Kidney (tissue), 2 donors: ENCODE data around the gene ABHD16A. TPM values are rescaled to one million over a fixed set of nuclear protein-coding genes. Genes with fewer than 3 reads are reported as not detected.

Experiments used
- microRNA-seq: library from miRNA; unstranded; fragments of <30 nt; microRNA quantifications from one replicate; pipeline ENCODE4 v1.2.0, GENCODE V29; 2020
- polyA plus RNA-seq: library from polyadenylated mRNA; stranded (reverse); fragments of 350-450 nt; fragmentation: Illumina TruSeq; extraction: RNeasy Lipid Tissue Mini Kit (QIAGEN cat#74804); gene quantifications from one replicate; pipeline ENCODE4 v1.2.3, GENCODE V29; 2014; ENCODE audit warnings: low read depth, low replicate concordance; ENCODE audit not compliant: insufficient read depth
- total RNA-seq: library from RNA; stranded (reverse); fragmentation: NEBNext Ultra II Directional; extraction: Animal tissue kit (Norgen Biotek cat#: 25700); gene quantifications from one replicate; pipeline ENCODE4 v1.2.1, GENCODE V29; 2021
- donor health status: DM: yes; HTN: yes; CAD: no.

Gene ABHD16A
- total and polyA plus RNA-seq, 2 donors from 2014 or later = 48.7 to 50.2 TPM

Small RNAs within 50 kb of the gene (microRNA-seq; reads per million reads assigned to microRNA genes)
- not detected for gene MIR4646

Other genes starting within 250 kb of the ABHD16A start
Only the 30 nearest of the 39 such genes appear.
- gene ATP6V1G2, start 156.7 kb downstream of the ABHD16A start, total RNA-seq = 1.2 TPM
- 6.0 TPM for gene ATP6V1G2, start 156.7 kb downstream of the ABHD16A start, polyA plus RNA-seq
- 20.0 TPM for gene NFKBIL1, start 155.7 kb downstream of the ABHD16A start, total RNA-seq
- 28.2 TPM for gene NFKBIL1, start 155.7 kb downstream of the ABHD16A start, polyA plus RNA-seq
- 0.35 TPM for gene LTA, start 131.0 kb downstream of the ABHD16A start, total RNA-seq
- not detected for gene LTA, start 131.0 kb downstream of the ABHD16A start, polyA plus RNA-seq
- gene TNF, start 127.8 kb downstream of the ABHD16A start, total RNA-seq = 5.4 TPM
- 0.69 TPM for gene TNF, start 127.8 kb downstream of the ABHD16A start, polyA plus RNA-seq
- 18.5 TPM for gene LTB, start 120.9 kb downstream of the ABHD16A start, total RNA-seq
- 6.6 TPM for gene LTB, start 120.9 kb downstream of the ABHD16A start, polyA plus RNA-seq
- 31.5 TPM for gene LST1, start 117.0 kb downstream of the ABHD16A start, total RNA-seq
- 14.8 TPM for gene LST1, start 117.0 kb downstream of the ABHD16A start, polyA plus RNA-seq
- gene NCR3, start 110.3 kb downstream of the ABHD16A start, total RNA-seq = 0.82 TPM
- not detected for gene NCR3, start 110.3 kb downstream of the ABHD16A start, polyA plus RNA-seq
- gene AIF1, start 88.1 kb downstream of the ABHD16A start, total RNA-seq = 44.1 TPM
- gene AIF1, start 88.1 kb downstream of the ABHD16A start, polyA plus RNA-seq = 121 TPM
- gene PRRC2A, start 82.6 kb downstream of the ABHD16A start, total RNA-seq = 159 TPM
- gene PRRC2A, start 82.6 kb downstream of the ABHD16A start, polyA plus RNA-seq = 84.6 TPM
- 232 TPM for gene BAG6, start 50.7 kb downstream of the ABHD16A start, total RNA-seq
- gene BAG6, start 50.7 kb downstream of the ABHD16A start, polyA plus RNA-seq = 215 TPM
- gene APOM, start 47.4 kb downstream of the ABHD16A start, total RNA-seq = 4.6 TPM
- 154 TPM for gene APOM, start 47.4 kb downstream of the ABHD16A start, polyA plus RNA-seq
- gene C6orf47, start 42.5 kb downstream of the ABHD16A start, total RNA-seq = 26.5 TPM
- 25.5 TPM for gene C6orf47, start 42.5 kb downstream of the ABHD16A start, polyA plus RNA-seq
- 17.7 TPM for gene GPANK1, start 38.3 kb downstream of the ABHD16A start, total RNA-seq
- gene GPANK1, start 38.3 kb downstream of the ABHD16A start, polyA plus RNA-seq = 28.6 TPM
- gene CSNK2B, start 37.2 kb downstream of the ABHD16A start, total RNA-seq = 130 TPM
- gene CSNK2B, start 37.2 kb downstream of the ABHD16A start, polyA plus RNA-seq = 270 TPM
- 15.1 TPM for gene LY6G5B, start 33.3 kb downstream of the ABHD16A start, total RNA-seq
- gene LY6G5B, start 33.3 kb downstream of the ABHD16A start, polyA plus RNA-seq = 2.5 TPM
- 2.5 TPM for gene LY6G5C, start 22.3 kb downstream of the ABHD16A start, total RNA-seq
- 4.6 TPM for gene LY6G5C, start 22.3 kb downstream of the ABHD16A start, polyA plus RNA-seq
- not detected for gene LY6G6F, start 3.5 kb upstream of the ABHD16A start, total RNA-seq
- gene LY6G6F, start 3.5 kb upstream of the ABHD16A start, polyA plus RNA-seq = not detected
- gene LY6G6D, start 12.0 kb upstream of the ABHD16A start, total RNA-seq = not detected
- gene LY6G6D, start 12.0 kb upstream of the ABHD16A start, polyA plus RNA-seq = not detected
- gene LY6G6C, start 18.4 kb upstream of the ABHD16A start, total RNA-seq = not detected
- gene LY6G6C, start 18.4 kb upstream of the ABHD16A start, polyA plus RNA-seq = not detected
- gene MPIG6B, start 20.0 kb upstream of the ABHD16A start, total RNA-seq = 0.60 TPM
- gene MPIG6B, start 20.0 kb upstream of the ABHD16A start, polyA plus RNA-seq = not detected
- gene DDAH2, start 26.0 kb upstream of the ABHD16A start, total RNA-seq = 98.9 TPM
- gene DDAH2, start 26.0 kb upstream of the ABHD16A start, polyA plus RNA-seq = 147 TPM
- 456 TPM for gene CLIC1, start 33.2 kb upstream of the ABHD16A start, total RNA-seq
- gene CLIC1, start 33.2 kb upstream of the ABHD16A start, polyA plus RNA-seq = 489 TPM
- gene MSH5, start 36.7 kb upstream of the ABHD16A start, total RNA-seq = 23.7 TPM
- gene MSH5, start 36.7 kb upstream of the ABHD16A start, polyA plus RNA-seq = 14.4 TPM
- gene SAPCD1, start 59.3 kb upstream of the ABHD16A start, total RNA-seq = 6.5 TPM
- gene SAPCD1, start 59.3 kb upstream of the ABHD16A start, polyA plus RNA-seq = 6.8 TPM
- gene VWA7, start 74.0 kb upstream of the ABHD16A start, total RNA-seq = 32.5 TPM
- 10.2 TPM for gene VWA7, start 74.0 kb upstream of the ABHD16A start, polyA plus RNA-seq
- gene VARS1, start 92.4 kb upstream of the ABHD16A start, total RNA-seq = 79.0 TPM
- 30.3 TPM for gene VARS1, start 92.4 kb upstream of the ABHD16A start, polyA plus RNA-seq
- 41.6 TPM for gene LSM2, start 103.6 kb upstream of the ABHD16A start, total RNA-seq
- gene LSM2, start 103.6 kb upstream of the ABHD16A start, polyA plus RNA-seq = 70.6 TPM
- 1.7 TPM for gene HSPA1L, start 112.0 kb upstream of the ABHD16A start, total RNA-seq
- 2.3 TPM for gene HSPA1L, start 112.0 kb upstream of the ABHD16A start, polyA plus RNA-seq
- 133 TPM for gene HSPA1A, start 112.2 kb upstream of the ABHD16A start, total RNA-seq
- gene HSPA1A, start 112.2 kb upstream of the ABHD16A start, polyA plus RNA-seq = 209 TPM
- 142 TPM for gene HSPA1B, start 124.4 kb upstream of the ABHD16A start, total RNA-seq
- 175 TPM for gene HSPA1B, start 124.4 kb upstream of the ABHD16A start, polyA plus RNA-seq